ENCODE results near the gene RFX2.
A peak's percentile ranks its signal among the peaks of the same experiment; 100 is the strongest.
"Not testable (repeated sequence)": the region's sequence is repeated elsewhere in the genome, so short reads cannot be mapped to it uniquely, and the experiment has no call there.

The RFX2 gene

GRCh38 chr19:6038634-6039405, 71.5 kb downstream of the RFX2 start:
- no peak for DNase-seq (ENCODE audit: low read depth in 2 of 2)

- no peak for DNase-seq (ENCODE audit: low read depth in 2 of 2)
Measured at GRCh38 chr19:6035026-6035425, 75.3 kb downstream of the RFX2 start.

GRCh38 chr19:6034512-6034911, 75.8 kb downstream of the RFX2 start:
- DNase-seq (ENCODE audit: low read depth in 2 of 2), result no peak

GRCh38 chr19:6033744-6034264, 76.5 kb downstream of the RFX2 start:
- DNase-seq (ENCODE audit: low read depth in 2 of 2), result no peak

GRCh38 chr19:6032827-6033226, 77.5 kb downstream of the RFX2 start:
- no peak for DNase-seq (ENCODE audit: low read depth in 2 of 2)

GRCh38 chr19:6032381-6032780, 77.9 kb downstream of the RFX2 start:
- no peak for DNase-seq (ENCODE audit: low read depth in 2 of 2)

GRCh38 chr19:6030214-6030507, 80.1 kb downstream of the RFX2 start:
- no peak for DNase-seq (ENCODE audit: low read depth in 2 of 2)

GRCh38 chr19:6026390-6027227, 83.7 kb downstream of the RFX2 start:
- DNase-seq (ENCODE audit: low read depth in 2 of 2), result no peak

GRCh38 chr19:6024756-6025155, 85.5 kb downstream of the RFX2 start:
- not testable (repeated sequence) for DNase-seq (ENCODE audit: low read depth in 2 of 2)

- DNase-seq (ENCODE audit: low read depth in 2 of 2), result no peak
Measured at GRCh38 chr19:6023936-6024335, 86.4 kb downstream of the RFX2 start.

GRCh38 chr19:6023085-6023682, 87.1 kb downstream of the RFX2 start:
- DNase-seq (ENCODE audit: low read depth in 2 of 2), result no peak

- no peak for DNase-seq (ENCODE audit: low read depth in 2 of 2)
Measured at GRCh38 chr19:6022570-6023064, 87.7 kb downstream of the RFX2 start.

- DNase-seq (ENCODE audit: low read depth in 2 of 2), result peak; percentile 33 to 65
Measured at GRCh38 chr19:6021878-6022569, 88.3 kb downstream of the RFX2 start.

- no peak for DNase-seq (ENCODE audit: low read depth in 2 of 2)
Measured at GRCh38 chr19:6020972-6021805, 89.1 kb downstream of the RFX2 start.

- DNase-seq (ENCODE audit: low read depth in 2 of 2), result no peak
Measured at GRCh38 chr19:6020166-6020882, 90.0 kb downstream of the RFX2 start.

GRCh38 chr19:6018786-6019185, 91.5 kb downstream of the RFX2 start:
- DNase-seq (ENCODE audit: low read depth in 2 of 2), result no peak

- DNase-seq (ENCODE audit: low read depth in 2 of 2), result no peak
Measured at GRCh38 chr19:6017576-6017975, 92.7 kb downstream of the RFX2 start.

- no peak for DNase-seq (ENCODE audit: low read depth in 2 of 2)
Measured at GRCh38 chr19:6015841-6016545, 94.3 kb downstream of the RFX2 start.

- DNase-seq (ENCODE audit: low read depth in 2 of 2), result no peak
Measured at GRCh38 chr19:6014551-6015135, 95.7 kb downstream of the RFX2 start.
